ENCODE data around the gene OTUB2.

DNA sequence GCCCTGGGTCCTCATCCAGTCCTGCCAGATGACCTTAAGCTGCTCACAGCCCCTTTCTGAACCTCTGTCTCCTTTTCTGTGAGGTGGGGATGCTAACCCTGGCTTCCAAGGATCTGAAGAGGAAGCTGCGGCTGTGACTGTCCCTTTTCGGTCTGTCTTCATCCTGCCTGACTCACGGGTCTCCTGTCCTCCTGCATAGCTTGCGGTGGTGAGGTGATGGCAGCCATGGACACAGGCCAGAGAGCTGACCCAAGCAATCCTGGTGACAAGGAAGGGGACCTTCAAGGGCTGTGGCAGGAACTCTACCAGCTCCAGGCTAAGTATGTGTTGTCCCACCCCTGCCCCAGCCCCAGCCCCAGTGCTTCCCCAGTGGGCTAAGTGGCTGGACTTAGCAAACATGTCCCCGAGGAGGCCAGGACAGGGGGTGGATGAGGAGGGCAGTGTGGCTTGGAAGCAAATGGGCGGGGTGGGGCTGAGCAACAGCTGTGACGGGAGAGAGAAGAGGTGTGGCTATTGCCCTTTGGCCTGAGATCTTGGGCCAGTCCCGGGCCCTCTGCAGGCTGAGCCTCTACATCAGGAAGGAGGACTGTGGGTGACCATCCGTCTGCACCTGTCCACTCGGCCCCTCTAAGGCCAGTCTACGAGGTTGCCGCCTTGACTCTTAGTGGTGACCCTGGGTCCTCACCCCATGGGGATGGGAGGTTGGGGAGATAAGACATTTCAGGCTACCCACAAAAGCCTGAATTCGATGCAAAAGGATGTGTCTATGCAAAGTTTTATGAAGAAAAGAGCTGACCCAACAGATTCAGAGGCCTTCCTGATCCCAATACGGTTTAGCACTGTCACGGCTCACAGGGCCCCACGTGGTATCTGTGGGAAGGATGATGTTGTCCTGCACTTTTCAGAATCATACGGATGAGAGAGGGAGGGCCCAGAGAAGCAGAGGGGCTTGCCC, 27.9 kb upstream of the OTUB2 start:
- TF ChIP-seq, protein P1, sequence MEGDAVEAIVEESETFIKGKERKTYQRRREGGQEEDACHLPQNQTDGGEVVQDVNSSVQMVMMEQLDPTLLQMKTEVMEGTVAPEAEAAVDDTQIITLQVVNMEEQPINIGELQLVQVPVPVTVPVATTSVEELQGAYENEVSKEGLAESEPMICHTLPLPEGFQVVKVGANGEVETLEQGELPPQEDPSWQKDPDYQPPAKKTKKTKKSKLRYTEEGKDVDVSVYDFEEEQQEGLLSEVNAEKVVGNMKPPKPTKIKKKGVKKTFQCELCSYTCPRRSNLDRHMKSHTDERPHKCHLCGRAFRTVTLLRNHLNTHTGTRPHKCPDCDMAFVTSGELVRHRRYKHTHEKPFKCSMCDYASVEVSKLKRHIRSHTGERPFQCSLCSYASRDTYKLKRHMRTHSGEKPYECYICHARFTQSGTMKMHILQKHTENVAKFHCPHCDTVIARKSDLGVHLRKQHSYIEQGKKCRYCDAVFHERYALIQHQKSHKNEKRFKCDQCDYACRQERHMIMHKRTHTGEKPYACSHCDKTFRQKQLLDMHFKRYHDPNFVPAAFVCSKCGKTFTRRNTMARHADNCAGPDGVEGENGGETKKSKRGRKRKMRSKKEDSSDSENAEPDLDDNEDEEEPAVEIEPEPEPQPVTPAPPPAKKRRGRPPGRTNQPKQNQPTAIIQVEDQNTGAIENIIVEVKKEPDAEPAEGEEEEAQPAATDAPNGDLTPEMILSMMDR (IDR thresholded peaks at IDR 0.05; ENCODE audit: low read length), result no peak
- TF ChIP-seq EZH2 (IDR thresholded peaks at IDR 0.05; ENCODE audit: borderline replicate concordance, low read length), result no peak
